AML-193 (cell line): ENCODE measurements around the gene ATXN10.
"Not testable (repeated sequence)": the region's sequence is repeated elsewhere in the genome, so short reads cannot be mapped to it uniquely, and the experiment has no call there.

Experiments
- DNase-seq, 2 experiments: peaks; one replicate each; lab custom pipeline; 2025; lab: John Stamatoyannopoulos, UW

ATXN10 gene

DNA sequence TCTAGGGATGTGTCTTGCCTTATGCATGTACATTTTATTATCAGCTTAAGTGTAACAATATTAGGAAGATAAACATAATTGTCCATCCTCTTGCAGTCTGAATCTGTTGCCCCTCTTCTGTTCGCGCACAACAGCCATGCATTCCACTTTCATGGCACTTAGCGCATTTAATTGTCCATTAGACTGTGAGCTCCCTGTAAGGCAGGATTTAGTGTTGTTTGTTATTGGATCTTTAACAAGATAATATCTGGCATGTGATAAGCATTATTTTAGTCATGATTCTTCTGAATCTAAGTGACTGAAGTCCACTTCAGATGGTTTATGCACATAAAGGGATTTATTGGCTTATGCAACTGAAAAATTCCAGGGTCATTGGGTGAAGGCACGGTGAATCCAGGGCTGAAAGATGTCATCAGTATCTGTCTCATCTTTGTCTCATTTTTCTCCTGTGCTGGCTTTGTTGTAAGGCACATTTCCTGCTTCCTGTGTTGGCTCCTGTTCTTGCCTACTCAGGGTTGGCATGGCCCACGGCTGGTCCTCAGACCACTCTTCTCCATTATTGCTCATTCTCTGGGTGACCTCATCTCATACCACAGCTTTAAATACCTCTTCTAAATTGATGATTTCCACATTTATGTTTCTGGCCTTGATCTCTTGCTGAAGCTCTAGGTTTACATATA is 37.6 kb downstream of the ATXN10 start:
- DNase-seq = no peak

DNA sequence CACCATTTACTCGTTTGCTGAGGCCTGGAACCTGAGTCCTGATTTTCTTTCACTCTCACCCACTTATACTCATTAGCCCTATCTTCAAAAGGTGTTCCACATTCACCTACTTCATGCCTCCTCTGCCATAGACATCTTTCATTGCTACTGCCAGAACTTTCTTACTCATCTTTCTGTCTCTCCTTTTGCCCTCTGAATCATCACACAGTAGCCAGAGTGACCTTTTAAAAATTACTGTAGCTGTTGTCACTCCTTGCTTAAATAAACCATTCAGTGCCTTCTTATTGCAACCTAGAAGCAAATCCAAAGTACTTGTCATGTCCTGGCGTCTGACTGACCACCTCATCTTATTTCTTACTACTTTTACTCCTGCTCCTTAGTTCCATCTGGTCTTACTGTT is 38.2 kb downstream of the ATXN10 start:
- DNase-seq = no peak

DNA sequence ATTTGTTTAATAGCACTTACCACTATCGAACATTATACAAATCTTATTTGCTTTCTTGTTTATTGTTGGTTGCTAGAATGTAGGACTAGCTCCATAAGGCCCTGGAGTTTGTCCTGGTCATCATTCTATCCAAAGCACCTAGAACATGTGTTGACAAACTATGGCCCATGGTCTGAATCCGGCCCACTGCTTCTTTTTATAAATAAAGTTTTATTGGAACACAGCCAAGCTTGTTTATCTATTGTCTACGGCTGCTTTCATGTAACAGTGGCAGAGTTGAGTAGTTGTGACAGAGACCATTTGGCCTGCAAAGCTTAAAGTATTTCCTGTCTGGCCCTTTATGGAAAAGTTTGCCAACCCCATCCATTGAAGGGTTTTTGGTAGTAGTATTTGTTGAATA is 38.8 kb downstream of the ATXN10 start:
- DNase-seq = no peak

DNA sequence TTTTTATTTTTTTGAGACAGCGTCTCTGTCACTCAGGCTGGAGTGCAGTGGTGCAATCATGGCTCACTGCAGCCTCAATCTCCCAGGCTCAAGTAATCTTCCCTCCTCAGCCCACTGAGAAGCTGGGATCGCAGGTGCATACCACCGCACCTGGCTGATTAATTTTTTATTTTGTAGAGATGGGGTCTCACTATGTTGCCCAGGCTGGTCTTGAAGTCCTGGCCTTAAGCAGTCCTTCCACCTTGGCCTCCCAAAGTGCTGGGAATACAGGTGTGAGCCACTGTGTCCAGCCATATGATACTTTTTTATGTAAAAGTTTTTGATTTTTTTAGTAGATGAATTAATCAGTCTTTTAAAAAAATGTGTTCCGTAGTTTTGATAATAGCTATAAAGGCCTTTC is 42.8 kb downstream of the ATXN10 start:
- not testable (repeated sequence) for DNase-seq

DNA sequence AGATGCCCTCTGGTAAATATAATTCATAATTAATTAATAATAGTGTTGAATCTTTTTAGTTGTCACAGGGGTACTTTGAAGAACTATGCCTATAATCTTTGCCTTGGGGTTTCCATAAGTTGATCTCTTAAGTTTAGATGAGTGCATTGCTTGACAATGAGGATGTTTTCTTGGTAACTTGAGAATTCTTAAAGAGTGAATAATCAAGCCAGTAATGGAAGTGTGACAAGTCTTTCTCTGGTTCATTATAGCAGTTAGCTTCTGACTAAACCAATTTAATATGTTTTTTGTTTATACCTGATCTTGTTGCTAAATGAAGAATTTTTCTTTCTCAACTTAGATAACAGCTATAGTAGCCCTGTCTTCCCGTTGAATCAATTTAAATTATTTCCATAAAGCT is 46.2 kb downstream of the ATXN10 start:
- no peak for DNase-seq

DNA sequence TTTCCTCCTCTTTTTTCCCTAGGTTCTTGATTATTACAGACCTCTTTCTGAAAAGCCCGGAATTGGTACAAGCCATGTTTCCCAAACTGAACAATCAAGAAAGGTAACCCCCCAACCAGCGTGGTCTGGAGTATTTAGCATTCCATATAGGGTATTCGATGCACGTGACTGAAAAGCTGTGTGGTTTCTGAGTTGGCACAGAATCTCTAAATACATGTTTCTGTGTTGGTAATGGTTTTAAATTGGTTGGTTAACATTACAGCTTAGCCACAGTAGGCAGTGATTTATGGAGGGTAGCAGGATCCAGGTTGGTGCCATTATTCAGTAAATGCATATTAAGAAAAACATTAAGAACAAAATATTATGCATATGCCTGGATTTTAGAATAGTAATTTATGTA is 46.8 kb downstream of the ATXN10 start:
- DNase-seq = no peak

DNA sequence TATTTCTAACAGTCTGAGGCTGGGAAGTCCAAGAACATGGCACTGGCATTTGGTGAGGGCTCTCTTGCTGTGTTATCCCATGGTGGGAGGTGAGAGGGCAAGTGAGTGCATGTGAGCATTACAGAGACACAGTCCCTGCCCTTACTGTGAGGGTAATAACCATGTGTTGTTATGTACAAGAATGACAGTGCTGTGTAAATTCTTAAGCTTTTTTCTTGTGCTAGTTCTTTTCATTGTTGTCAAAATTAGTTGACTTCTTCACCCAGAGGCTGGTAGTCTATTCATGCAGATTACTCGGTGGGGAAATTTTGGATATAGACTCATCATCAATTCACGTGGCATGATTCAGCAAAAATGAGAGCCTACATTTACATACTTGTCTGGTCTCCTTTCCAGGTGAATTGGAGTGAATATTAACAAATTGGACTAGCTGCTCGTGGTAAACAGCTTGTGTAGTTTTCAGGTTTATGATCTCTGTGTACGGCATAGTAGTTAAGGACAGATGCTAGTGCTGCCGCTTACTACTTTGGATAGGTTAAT is 49.3 kb downstream of the ATXN10 start:
- DNase-seq = no peak

DNA sequence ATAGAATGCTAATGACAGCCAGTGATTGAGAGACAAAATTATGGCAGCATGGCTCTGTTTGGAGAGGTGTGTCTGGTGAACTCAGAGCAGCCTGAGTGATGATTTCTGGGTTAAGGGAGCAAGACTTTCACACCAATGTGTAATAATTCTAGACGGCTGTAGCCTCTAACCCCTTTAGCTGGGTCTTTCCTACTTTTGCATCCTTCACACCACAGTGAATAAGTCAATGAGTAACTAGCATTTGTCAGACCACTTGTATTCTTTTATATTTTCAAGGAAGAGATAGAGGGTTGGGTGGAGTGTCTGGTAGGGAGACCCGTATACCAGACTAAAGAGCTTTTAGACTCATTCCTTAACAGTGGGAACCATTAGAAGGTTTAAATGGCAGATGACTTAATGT is 50.4 kb downstream of the ATXN10 start:
- no peak for DNase-seq

DNA sequence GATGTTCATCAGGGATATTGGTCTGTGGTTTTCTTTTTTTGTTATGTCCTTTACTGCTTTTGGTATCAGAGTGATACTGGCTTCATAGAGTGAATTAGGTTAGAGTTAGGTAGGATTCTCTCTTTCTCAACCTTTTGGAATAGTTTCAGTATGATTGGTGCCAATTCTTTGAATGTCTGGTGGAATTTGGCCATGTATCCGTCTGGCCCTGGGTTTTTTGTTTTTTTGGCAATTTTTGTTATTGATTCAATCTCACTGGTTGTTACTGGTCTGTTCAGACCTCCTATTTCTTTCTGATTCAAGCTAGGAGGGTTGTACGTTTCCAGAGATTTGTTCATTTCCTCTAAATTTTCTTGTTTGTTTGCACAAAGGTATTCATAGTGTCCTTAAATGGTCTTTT is 54.4 kb downstream of the ATXN10 start:
- DNase-seq = no peak

DNA sequence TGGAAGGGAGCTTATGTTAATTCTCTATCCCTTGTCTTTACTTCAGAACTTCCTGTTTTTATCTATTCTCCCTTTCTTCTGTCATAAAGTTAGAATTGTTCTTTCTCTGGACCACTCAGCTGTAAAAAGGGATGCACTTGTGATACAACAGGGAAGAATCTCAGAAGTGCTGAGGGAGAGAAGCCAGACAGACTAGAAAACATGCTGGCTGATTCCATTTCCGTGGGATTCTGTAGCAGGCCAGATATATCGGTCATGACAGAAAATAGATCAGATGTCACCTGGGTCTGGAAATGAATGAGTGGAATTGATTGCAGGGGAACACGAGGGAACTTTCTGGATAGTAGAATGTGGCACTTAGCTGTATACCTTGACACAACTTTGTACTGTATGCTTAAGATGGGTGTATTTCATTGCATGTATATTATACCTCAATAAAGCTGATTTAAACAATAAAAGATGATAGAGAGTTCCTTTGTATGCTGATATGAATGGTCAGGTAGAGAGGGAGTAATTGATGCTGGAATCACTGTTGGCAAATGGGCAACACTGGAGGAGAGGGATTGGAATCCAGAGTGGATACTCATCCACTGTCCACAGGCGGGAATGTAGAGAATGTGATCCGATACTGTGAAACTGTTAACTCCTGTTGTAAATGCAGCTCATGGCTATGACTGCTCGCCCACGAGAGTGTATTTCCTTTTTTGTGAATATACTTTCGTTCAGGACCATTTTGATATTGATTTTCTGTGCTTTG is 59.6 kb downstream of the ATXN10 start:
- DNase-seq = no peak

DNA sequence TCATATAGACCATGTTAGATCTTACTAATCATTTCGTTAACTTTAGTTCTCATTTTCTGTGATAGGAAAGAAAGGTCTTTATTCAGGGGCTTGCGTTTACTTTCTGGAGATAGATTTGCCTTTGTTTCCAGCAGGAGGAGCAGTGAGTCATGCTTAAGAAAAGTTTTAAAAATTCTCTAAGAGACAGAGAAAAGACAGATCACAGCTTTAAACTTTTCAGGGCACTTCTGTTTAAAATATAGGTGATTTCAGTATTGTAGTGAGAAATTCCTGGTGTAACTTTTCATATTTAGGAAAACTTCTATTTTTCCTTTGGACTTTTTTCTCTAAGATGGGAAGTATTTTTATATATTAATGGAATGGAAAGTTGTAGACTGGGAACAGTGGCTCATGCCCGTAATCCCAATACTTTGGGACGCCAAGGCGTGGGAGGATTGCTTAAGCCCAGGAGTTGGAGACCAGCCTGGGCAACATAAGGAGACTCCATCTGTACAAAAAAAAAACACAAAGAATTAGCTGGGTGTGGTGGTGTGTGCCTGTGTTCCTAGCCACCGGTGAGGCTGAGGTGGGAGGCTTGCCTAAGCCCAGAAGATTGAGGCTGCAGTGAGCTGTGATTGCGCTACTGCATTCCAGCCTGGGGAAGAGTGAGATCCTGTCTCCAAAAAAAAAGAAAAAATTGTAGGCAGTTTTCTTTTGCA is 60.3 kb downstream of the ATXN10 start:
- no peak for DNase-seq

DNA sequence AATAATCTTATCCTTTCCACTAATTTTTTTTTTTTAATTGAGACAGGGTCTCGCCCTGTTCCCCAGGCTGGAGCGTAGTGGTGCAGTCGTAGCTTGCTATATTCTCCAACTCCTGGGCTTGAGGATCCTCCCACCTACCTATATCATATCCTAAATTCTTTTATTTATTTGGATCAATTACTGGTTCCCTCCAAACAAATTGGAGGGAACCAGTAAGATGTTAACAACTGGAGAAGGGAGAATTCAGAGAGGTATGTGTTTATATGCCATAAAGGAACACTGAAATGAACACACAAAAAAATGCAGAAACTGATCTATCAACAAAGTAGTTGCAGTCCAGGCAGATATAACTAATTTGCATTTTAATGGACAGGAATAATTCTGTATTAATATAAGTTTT is 63.6 kb downstream of the ATXN10 start:
- no peak for DNase-seq

DNA sequence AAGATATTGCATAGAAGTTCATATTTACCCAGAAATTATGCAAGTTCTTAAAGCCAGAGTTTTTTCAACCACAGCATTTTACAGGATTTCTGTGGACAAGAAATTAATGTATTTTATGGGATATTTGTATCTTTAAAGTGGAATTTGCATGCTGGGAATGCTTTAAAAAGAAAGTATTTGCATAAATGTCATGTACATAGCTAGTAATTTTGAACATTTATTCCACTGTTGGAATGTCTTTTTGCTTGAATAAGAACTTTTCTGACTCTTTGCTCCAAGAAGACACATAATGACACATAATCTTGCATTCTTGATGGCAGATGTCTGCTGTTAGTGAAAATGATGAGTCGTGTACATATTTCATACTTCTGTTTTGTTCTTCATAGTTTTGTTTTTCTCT is 66.6 kb downstream of the ATXN10 start:
- DNase-seq = no peak

DNA sequence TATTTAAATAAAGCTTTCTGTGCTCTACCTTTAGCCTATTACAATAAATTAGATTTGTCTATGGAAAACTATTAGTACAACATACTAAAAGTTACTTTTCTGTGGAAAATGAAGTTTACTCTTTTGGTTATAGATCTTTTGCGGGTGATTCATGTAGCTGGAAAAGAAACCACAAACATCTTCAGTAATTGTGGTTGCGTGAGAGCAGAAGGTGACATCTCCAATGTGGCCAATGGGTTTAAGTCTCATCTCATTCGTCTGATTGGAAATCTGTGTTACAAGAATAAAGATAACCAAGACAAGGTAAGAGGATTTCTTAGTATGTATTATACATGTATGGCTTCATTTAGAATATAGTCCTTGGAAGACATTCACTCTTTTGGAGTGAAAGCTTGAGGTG is 68.6 kb downstream of the ATXN10 start:
- no peak for DNase-seq

DNA sequence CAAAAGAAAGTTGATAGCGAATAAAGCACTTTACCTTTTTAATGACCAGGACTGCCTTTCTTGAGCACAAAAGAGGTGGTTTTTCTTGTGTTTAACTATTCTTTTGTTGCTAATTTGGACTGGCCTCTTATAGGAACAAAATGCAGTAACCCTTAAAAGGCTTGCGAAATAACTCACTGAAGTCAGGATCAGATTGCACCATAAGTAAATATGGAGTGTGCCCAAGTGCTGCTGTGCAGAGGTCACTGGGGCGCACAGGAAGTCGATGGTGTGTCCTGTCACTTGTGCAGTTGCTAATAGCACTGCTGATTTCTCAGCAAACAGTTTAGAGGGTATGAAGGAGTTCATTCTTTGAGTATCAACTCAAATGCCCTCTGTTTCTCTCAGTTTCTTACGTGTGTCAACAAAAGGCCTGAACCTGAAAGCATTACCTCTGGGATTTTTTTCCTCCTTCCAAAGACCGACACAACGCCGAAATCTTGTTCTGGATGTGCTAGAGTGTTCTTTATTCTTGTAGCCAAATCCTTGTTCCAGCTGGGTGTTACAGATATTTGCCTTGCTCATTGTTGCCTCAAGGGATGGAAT is 71.3 kb downstream of the ATXN10 start:
- DNase-seq = peak; percentile 92 to 93

DNA sequence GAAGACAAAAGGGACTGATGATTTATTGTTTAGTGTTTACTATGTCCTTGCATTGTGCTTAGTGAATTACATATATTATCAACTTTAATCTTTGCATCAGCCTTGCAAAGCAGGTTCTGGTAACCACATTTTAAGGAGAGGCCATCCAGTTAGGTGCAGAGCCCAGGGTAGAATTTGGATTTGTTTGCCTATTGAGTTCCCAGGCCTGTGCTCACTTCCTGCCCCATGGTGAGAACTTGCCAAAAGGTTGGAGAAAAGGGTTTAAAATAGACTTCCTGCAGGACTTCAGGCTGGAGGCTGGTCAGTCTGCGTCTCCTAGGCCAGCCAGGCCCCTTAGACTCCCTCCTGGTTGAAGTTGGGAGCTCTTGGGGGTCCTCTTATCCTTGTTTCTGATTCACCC is 72.1 kb downstream of the ATXN10 start:
- DNase-seq = no peak

DNA sequence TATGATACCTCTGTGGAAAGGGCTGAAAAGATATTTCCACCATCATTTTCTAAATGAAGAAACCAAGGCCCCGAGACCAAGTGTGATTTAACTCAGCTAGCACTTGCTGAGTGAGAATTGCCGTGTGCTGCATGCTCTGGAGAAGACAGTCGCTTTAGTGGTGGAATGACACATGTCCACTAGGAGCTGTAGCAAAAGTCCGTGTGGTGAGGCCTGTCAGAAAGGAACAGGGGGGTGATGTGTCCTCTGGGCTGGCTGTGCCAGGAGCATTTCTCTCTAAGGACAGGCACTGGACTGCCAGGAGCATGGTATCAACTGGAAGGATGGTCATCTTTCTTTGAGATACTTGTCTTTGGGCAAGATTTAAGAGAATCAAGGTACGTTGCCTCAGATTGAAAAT is 72.8 kb downstream of the ATXN10 start:
- no peak for DNase-seq

DNA sequence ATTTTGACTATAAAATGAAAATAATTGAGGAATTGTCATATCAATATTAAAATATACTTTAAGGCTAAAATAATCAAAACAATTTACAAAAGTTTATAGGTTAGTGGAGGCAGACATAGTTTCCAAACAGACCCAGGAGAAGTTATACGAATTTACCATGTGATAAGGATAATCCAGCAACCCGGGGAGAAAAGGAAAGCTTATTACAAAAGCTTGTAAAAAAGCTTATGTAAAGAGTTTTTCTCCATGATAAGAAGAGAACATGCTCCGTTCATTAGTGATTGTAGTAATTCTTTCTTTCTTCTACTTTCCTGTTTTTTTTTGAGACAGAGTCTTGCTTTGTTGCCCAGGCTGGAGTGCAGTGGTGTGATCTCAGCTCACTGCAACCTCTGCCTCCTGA is 79.0 kb downstream of the ATXN10 start:
- no peak for DNase-seq

DNA sequence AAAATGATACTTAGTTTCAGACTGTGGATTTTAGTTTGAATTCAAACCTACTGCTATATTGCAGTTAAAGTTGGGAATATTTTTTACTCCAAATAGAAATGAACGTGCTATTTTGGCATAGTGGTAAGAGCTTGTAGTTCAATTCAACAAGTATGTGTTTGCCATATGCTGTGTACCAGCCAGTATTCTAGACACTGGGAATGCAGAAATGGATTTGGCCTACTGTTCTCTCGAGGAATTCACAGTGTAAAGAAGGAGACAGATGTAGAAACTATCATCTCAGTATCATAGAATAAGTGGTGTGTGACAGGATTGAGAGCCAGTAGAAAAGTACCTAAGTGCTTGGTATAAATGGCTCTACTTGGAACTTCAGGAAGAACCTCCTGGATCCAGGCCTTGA is 80.4 kb downstream of the ATXN10 start:
- no peak for DNase-seq

DNA sequence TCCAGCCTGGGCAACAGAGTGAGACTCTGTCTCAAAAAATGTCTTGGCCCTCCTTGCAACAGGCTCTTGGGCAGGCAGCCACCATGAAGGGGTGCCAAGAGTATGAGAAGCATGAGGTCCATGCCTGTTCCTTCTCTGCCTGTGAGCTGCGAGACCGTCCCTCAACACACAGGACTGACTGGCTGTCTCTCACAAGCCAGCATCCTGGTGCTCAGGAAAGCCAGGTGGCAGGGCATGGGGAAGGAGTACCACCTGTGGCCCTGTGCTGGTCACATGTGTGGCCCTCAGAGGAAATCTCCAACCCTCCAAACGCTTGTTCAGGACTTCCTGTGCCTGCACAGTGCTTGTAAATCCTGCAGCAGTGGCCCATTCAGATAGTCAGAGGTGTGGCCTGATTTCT is 83.2 kb downstream of the ATXN10 start:
- no peak for DNase-seq

DNA sequence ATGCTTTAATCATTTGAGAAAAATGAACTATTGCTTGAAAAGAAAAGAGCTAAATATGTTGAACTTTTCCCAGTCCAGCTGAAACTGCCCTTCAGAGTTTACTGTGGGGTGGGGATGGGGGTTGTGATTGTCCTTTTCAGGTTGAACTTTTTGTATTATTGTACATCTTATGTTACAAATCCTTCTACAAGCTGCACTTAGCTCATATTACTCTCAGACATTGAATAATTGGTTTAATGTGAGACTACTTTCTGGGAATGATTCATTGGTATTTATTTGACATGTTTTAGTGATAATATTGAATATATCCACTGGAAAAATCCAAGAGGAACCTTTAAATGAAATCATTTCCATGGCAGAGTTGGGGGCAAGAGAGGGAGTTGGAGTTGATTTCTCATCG is 84.9 kb downstream of the ATXN10 start:
- DNase-seq = no peak

DNA sequence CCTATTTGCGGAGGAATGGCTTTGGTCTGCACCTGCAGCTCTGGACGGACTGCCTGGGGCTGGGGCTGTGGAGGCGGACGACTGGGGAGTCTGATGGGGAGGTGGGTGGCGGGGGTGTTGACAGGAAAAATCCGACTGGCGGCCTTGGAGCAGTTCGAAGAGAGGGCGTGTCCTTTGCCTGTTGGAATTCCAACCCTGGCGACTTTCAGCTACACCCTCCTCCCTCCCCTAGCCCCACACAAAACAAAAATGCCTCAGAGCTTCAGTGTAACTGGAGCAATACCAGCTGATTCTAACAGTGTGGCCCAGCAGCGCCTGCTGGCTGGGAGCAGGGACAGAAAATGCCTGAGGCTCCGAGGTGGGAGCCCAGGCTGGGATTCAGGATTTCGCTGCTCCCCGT is 85.4 kb downstream of the ATXN10 start:
- DNase-seq = no peak

DNA sequence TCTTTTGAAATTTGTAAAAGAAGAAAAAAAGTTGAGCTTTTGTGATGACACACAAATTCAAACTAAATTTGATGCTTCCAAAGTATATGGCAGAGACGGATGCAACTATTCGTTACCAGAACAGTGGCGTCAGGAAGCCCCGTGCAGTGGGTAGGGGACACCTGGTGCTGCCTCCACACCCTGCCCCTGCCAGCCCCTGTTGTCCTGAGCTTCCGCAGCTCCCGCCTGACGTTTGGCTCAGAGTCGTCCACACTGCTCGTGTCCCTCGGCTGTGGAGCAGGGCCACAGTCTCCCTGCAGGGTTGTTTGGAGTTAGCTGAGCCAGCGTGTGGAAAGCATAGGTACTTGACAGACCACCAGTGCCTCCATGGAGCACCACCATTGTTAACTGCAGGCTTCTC is 86.3 kb downstream of the ATXN10 start:
- DNase-seq = no peak
